A549 (cell line): ENCODE measurements around the gene CELF4. TPM values are rescaled to one million over a fixed set of nuclear protein-coding genes. Genes with fewer than 3 reads are reported as not detected.

Experiments
- ATAC-seq, 2 experiments: fragments of 200-7000 bp in 1 of 2; fragments of >200 bp in 1 of 2; cut with Nextera tagmentation in 1 of 2; cut with Tn5 transposase in 1 of 2; 3 replicates each; pipeline versions ENCODE4 v1.8.0 to v1.9.1; 2018 to 2020; ENCODE audit warnings: mild to moderate bottlenecking in 1 of 2, moderate library complexity in 1 of 2
- CTCF ChIA-PET: fragments of 300-600 bp; sonication (Branson Sonifier 250); formaldehyde crosslinking; extraction: SDS; loops from one replicate; lab custom pipeline; 2021; ENCODE audit warnings: antibody characterized with exemption, inconsistent platforms; lab: Yijun Ruan, JAX
- POLR2A ChIA-PET: fragments of 350-600 bp; formaldehyde crosslinking; extraction: SDS; loops from one replicate; lab custom pipeline; 2021; ENCODE audit warnings: antibody characterized with exemption, inconsistent platforms; lab: Yijun Ruan, JAX
- DNase-seq, 2 experiments: peaks; one replicate each; pipeline versions ENCODE4 v3.0.0 to v3.0.0-alpha.2; 2011 to 2016; ENCODE audit warnings: low read depth in 1 of 2, low spot score in 1 of 2
- FAIRE-seq: peaks from 2 replicates; lab custom pipeline; 2011; peaks lifted over from hg19 to GRCh38; lab: Jason Lieb, UNC
- H3K27ac ChIP-seq, 2 experiments: fragments of >200 bp; sonication (Bioruptor Twin); formaldehyde crosslinking; 3 replicates each; pipeline ENCODE4 v1.5.1; 2016 to 2017
- H3K4me1 ChIP-seq: fragments of >200 bp; sonication (Bioruptor Twin); formaldehyde crosslinking; 3 replicates; pipeline ENCODE4 v1.6.1; 2016
- H3K4me2 ChIP-seq: fragments of >200 bp; sonication (Bioruptor Twin); formaldehyde crosslinking; 3 replicates; pipeline ENCODE4 v1.6.1; 2016
- H3K4me3 ChIP-seq: fragments of >200 bp; sonication (Bioruptor Twin); formaldehyde crosslinking; 3 replicates; pipeline ENCODE4 v1.5.1; 2016
- H3K9me3 ChIP-seq: fragments of >200 bp; sonication (Bioruptor Twin); formaldehyde crosslinking; 3 replicates; pipeline ENCODE4 v1.6.1; 2016
- ATOH8 ChIP-seq: fragments of 250-450 bp; sonication (Bioruptor Pico); IDR thresholded peaks from 2 replicates; pipeline ENCODE4 v1.5.0; 2020; ENCODE audit warnings: low read depth, mild to moderate bottlenecking, moderate library complexity
- CEBPB ChIP-seq, 2 experiments: fragments of >200 bp in 1 of 2; sonication (Bioruptor Twin) in 1 of 2; formaldehyde crosslinking in 1 of 2; IDR thresholded peaks; 2 replicates each; pipeline ENCODE4 v1.6.1; 2012 to 2016
- E2F6 ChIP-seq: IDR thresholded peaks from 2 replicates; pipeline ENCODE4 v1.6.1; 2012; ENCODE audit warnings: low read depth, borderline replicate concordance
- EHF ChIP-seq: fragments of 250-450 bp; sonication (Bioruptor Pico); IDR thresholded peaks from 2 replicates; pipeline ENCODE4 v1.5.0; 2020; ENCODE audit warnings: mild to moderate bottlenecking
- HEYL ChIP-seq: fragments of 250-450 bp; sonication (Bioruptor Pico); IDR thresholded peaks from 2 replicates; pipeline ENCODE4 v1.8.0; 2021; ENCODE audit warnings: mild to moderate bottlenecking, moderate library complexity
- HMGXB4 ChIP-seq: fragments of 250-450 bp; sonication (Bioruptor Pico); IDR thresholded peaks from 2 replicates; pipeline ENCODE4 v1.5.0; 2021; ENCODE audit warnings: mild to moderate bottlenecking, moderate library complexity, borderline replicate concordance
- JUN ChIP-seq, 2 experiments: fragments of >200 bp; sonication (Bioruptor Twin); formaldehyde crosslinking; IDR thresholded peaks; 2 replicates in 1 of 2; 3 replicates in 1 of 2; pipeline ENCODE4 v1.6.1; 2016 to 2017
- KDM1A ChIP-seq: fragments of 200-600 bp; sonication (generic); IDR thresholded peaks from 2 replicates; pipeline ENCODE4 v1.6.1; 2016; ENCODE audit warnings: low read depth, mild to moderate bottlenecking
- MAFK ChIP-seq: fragments of 450-650 bp; IDR thresholded peaks from 2 replicates; pipeline ENCODE4 v1.6.1; 2014; ENCODE audit not compliant: partially characterized antibody
- MAX ChIP-seq: IDR thresholded peaks from 2 replicates; pipeline ENCODE4 v1.6.1; 2012
- MYC ChIP-seq: IDR thresholded peaks from 2 replicates; pipeline ENCODE4 v1.6.1; 2012; ENCODE audit warnings: mild to moderate bottlenecking, inconsistent platforms, low read length, improper control_type of control experiment, borderline replicate concordance
- NR3C1 ChIP-seq: fragments of >200 bp; sonication (Bioruptor Twin); formaldehyde crosslinking; IDR thresholded peaks from 3 replicates; pipeline ENCODE4 v1.6.1; 2017
- RAD21 ChIP-seq, 2 experiments: fragments of >200 bp in 1 of 2; sonication (Bioruptor Twin) in 1 of 2; formaldehyde crosslinking in 1 of 2; IDR thresholded peaks in 1 of 2; conservative IDR thresholded peaks in 1 of 2; 2 replicates in 1 of 2; 3 replicates in 1 of 2; pipeline ENCODE4 v1.6.1; 2012 to 2018; ENCODE audit warnings: inconsistent platforms in 1 of 2
- RARB ChIP-seq: fragments of 250-450 bp; sonication (Bioruptor Pico); IDR thresholded peaks from 2 replicates; pipeline ENCODE4 v1.8.0; 2021; ENCODE audit warnings: mild to moderate bottlenecking, moderate library complexity
- RCOR1 ChIP-seq: fragments of 150-350 bp; IDR thresholded peaks from 2 replicates; pipeline ENCODE4 v1.6.1; 2014; ENCODE audit warnings: antibody characterized with exemption, low read length, low read depth
- SMC3 ChIP-seq: fragments of >200 bp; sonication (Bioruptor Twin); formaldehyde crosslinking; IDR thresholded peaks from 3 replicates; pipeline ENCODE4 v1.6.1; 2018; ENCODE audit warnings: inconsistent platforms
- SREBF2 ChIP-seq: fragments of 450-650 bp; IDR thresholded peaks from 2 replicates; pipeline ENCODE4 v1.6.1; 2014; ENCODE audit warnings: mild to moderate bottlenecking, moderate library complexity
- USF2 ChIP-seq: fragments of 450-650 bp; IDR thresholded peaks from 2 replicates; pipeline ENCODE4 v1.6.1; 2014; ENCODE audit warnings: antibody characterized with exemption
- ZFP36 ChIP-seq: fragments of 450-650 bp; IDR thresholded peaks from 2 replicates; pipeline ENCODE4 v1.6.1; 2014; ENCODE audit warnings: borderline replicate concordance; ENCODE audit not compliant: partially characterized antibody
- ZSCAN20 ChIP-seq: fragments of 250-450 bp; sonication (Bioruptor Pico); IDR thresholded peaks from 2 replicates; pipeline ENCODE4 v1.8.0; 2022; ENCODE audit warnings: mild to moderate bottlenecking, moderate library complexity
- WGBS: methylation state at CpG from one replicate; pipeline ENCODE4 v1.1.6; 2017; ENCODE audit errors: missing lambda C conversion rate; 5-methylcytosine and 5-hydroxymethylcytosine counted together
- polyA plus RNA-seq, 4 experiments: library from polyadenylated mRNA; depleted of rRNA in 3 of 4; stranded (reverse); fragments of >200 nt; fragmentation: RNase III in 1 of 4; extraction: RNeasy Plus Mini Kit Qiagen cat#74134 plus additional on column Dnase treatment in 1 of 4; gene quantifications; 2 replicates in 3 of 4; 3 replicates in 1 of 4; pipeline ENCODE4 v1.2.3, GENCODE V29; 2011 to 2017
- TF ChIP-seq, protein P1 (sequence below): fragments of >200 bp; sonication (Bioruptor Twin); formaldehyde crosslinking; IDR thresholded peaks from 3 replicates; pipeline ENCODE4 v1.6.1; 2016

CELF4 gene
- polyA plus RNA-seq, 2 of the 4 experiments (the other 2 are of a cell fraction) = 0.08 TPM; not detected in 1

- POLR2A ChIA-PET = no interaction called here
Observed at GRCh38 chr18:37303009-37303408, 262.6 kb downstream of the CELF4 start.

GRCh38 chr18:37302519-37302918, 263.1 kb downstream of the CELF4 start:
- 75% methylated on average over 2 of the region's 3 CpGs for WGBS
- CTCF ChIA-PET = interaction anchor here (1.3 kb wide), 1 partner anchor 19 kb away, joined by 3 read pairs; no protein-coding TSS in a partner anchor
- H3K4me2 ChIP-seq = no peak overlapping the region
- ATAC-seq = no peak
- TF ChIP-seq MAFK = no peak
- TF ChIP-seq RCOR1 = no peak
- TF ChIP-seq, protein P1, sequence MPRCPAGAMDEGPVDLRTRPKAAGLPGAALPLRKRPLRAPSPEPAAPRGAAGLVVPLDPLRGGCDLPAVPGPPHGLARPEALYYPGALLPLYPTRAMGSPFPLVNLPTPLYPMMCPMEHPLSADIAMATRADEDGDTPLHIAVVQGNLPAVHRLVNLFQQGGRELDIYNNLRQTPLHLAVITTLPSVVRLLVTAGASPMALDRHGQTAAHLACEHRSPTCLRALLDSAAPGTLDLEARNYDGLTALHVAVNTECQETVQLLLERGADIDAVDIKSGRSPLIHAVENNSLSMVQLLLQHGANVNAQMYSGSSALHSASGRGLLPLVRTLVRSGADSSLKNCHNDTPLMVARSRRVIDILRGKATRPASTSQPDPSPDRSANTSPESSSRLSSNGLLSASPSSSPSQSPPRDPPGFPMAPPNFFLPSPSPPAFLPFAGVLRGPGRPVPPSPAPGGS = no peak
- TF ChIP-seq SREBF2 = no peak
- TF ChIP-seq ATOH8 (CRISPR knock-in tag) = no peak
- no peak for TF ChIP-seq ZSCAN20 (CRISPR knock-in tag)
- TF ChIP-seq ZFP36 = no peak
- no peak for TF ChIP-seq HEYL
- no peak for TF ChIP-seq RAD21 (conservative IDR thresholded peaks at IDR 0.05 in 1 of 2, IDR thresholded peaks at IDR 0.05 in 1 of 2)
- no peak for TF ChIP-seq KDM1A
- TF ChIP-seq EHF (CRISPR knock-in tag) = no peak
- TF ChIP-seq RARB = no peak
- no peak for TF ChIP-seq JUN (IDR thresholded peaks at IDR 0.05)
- TF ChIP-seq USF2 = no peak
- no peak for TF ChIP-seq MYC
- TF ChIP-seq CEBPB (IDR thresholded peaks at IDR 0.05) = no peak
- TF ChIP-seq E2F6 = no peak
- TF ChIP-seq, all 56 proteins: peak for 0
- H3K4me3 ChIP-seq = no peak overlapping the region
- peaks cover 17% of the 10 kb centered on the region for H3K4me1 ChIP-seq
- no peak for FAIRE-seq
- no peak for DNase-seq
- 0 out of 6 replicates have a peak overlapping the region, but pooled peaks of 1 of the 2 experiments have one; percentile 13 for H3K27ac ChIP-seq
- H3K9me3 ChIP-seq = no peaks in the 10 kb centered on the region
- POLR2A ChIA-PET = no interaction called here

More at GRCh38 chr18:37303009-37303408, 262.6 kb downstream of the CELF4 start:
- CTCF ChIA-PET = interaction anchor here (1.3 kb wide), 1 partner anchor 19 kb away, joined by 3 read pairs; no protein-coding TSS in a partner anchor
- H3K4me1 ChIP-seq = peaks cover 17% of the 10 kb centered on the region
- WGBS = 51% methylated on average over 2 of the region's 2 CpGs
- no peaks in the 10 kb centered on the region for H3K9me3 ChIP-seq
- TF ChIP-seq SMC3 = no peak
- no peak for FAIRE-seq
- H3K4me3 ChIP-seq = no peak overlapping the region
- no peak for ATAC-seq
- DNase-seq = no peak
- H3K4me2 ChIP-seq = no peak overlapping the region
- no peak overlapping the region for H3K27ac ChIP-seq

- ChIA-PET CTCF (interaction anchor here (0.7 to 0.9 kb wide), 2 partner anchors 17 to 23 kb away, joined by 3 to 4 read pairs; no protein-coding TSS in a partner anchor), POLR2A (no interaction called here)
- WGBS = 24% methylated on average over 6 of the region's 10 CpGs
- no peaks in the 10 kb centered on the region for H3K9me3 ChIP-seq
- H3K27ac ChIP-seq = peak overlapping the region; percentile 78 to 90
- DNase-seq (peak; percentile 69 to 92), FAIRE-seq (no peak), ATAC-seq (peak; percentile 93 to 95)
- H3K4me1 ChIP-seq = peaks cover 17% of the 10 kb centered on the region
- H3K4me2 ChIP-seq = peak overlapping the region; percentile 77
- H3K4me3 ChIP-seq = no peak overlapping the region
- TF ChIP-seq, protein P1 = no peak
- no peak for TF ChIP-seq NR3C1
- TF ChIP-seq MAX = peak; percentile 53; the same call in 1 of the 2 replicates
- peak; percentile 33 for TF ChIP-seq ZFP36
- no peak for TF ChIP-seq HMGXB4 (CRISPR knock-in tag)
Observed at GRCh38 chr18:37299471-37300304, 265.9 kb downstream of the CELF4 start.
